A549 (cell line): ENCODE measurements around the gene HCAR2.
"Not testable (repeated sequence)": the region's sequence is repeated elsewhere in the genome, so short reads cannot be mapped to it uniquely, and the experiment has no call there.

Experiments used
- RAD21 ChIP-seq, 2 experiments: fragments of >200 bp in 1 of 2; sonication (Bioruptor Twin) in 1 of 2; formaldehyde crosslinking in 1 of 2; IDR thresholded peaks in 1 of 2; conservative IDR thresholded peaks in 1 of 2; 2 replicates in 1 of 2; 3 replicates in 1 of 2; pipeline ENCODE4 v1.6.1; 2012 to 2018; ENCODE audit warnings: inconsistent platforms in 1 of 2
- RNF2 ChIP-seq: fragments of 200-600 bp; sonication (generic); IDR thresholded peaks from 2 replicates; pipeline ENCODE4 v1.6.1; 2016; ENCODE audit warnings: low read depth, mild to moderate bottlenecking, antibody characterized with exemption, moderate library complexity, borderline replicate concordance
- TF ChIP-seq, protein P1 (sequence below): fragments of >200 bp; sonication (Bioruptor Twin); formaldehyde crosslinking; IDR thresholded peaks from 3 replicates; pipeline ENCODE4 v1.5.1; 2016

DNA sequence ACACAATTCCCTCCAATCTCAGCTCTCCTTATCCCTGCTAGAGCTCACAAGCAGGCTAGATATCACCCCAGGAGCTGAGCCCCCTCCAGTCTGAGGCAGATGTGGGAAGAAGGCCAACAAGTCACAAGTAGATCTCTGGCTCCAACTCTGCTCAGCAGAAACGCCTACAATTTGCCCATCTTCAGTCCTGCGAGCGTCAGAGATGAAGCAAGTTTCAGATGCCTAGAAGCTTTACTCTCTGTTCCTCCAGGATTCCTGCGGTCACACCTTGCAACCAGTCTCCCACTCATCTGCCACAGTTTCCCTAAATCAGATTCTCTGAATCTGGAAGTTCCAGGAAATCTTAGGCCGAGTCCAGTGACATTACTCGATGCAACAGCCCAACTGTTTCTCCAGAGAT is 12.1 kb upstream of the HCAR2 start:
- TF ChIP-seq, protein P1, sequence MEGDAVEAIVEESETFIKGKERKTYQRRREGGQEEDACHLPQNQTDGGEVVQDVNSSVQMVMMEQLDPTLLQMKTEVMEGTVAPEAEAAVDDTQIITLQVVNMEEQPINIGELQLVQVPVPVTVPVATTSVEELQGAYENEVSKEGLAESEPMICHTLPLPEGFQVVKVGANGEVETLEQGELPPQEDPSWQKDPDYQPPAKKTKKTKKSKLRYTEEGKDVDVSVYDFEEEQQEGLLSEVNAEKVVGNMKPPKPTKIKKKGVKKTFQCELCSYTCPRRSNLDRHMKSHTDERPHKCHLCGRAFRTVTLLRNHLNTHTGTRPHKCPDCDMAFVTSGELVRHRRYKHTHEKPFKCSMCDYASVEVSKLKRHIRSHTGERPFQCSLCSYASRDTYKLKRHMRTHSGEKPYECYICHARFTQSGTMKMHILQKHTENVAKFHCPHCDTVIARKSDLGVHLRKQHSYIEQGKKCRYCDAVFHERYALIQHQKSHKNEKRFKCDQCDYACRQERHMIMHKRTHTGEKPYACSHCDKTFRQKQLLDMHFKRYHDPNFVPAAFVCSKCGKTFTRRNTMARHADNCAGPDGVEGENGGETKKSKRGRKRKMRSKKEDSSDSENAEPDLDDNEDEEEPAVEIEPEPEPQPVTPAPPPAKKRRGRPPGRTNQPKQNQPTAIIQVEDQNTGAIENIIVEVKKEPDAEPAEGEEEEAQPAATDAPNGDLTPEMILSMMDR = not testable (repeated sequence)
- TF ChIP-seq RAD21 (conservative IDR thresholded peaks at IDR 0.05 in 1 of 2, IDR thresholded peaks at IDR 0.05 in 1 of 2); RNF2: not testable (repeated sequence)
